HepG2 (cell line): ENCODE data around the gene PCBP2. TPM values are rescaled to one million over a fixed set of nuclear protein-coding genes. Genes with fewer than 3 reads are reported as not detected.

Experiments used
- FOXO1 ChIP-seq: sonication (generic); formaldehyde crosslinking; IDR thresholded peaks from 2 replicates; pipeline ENCODE4 v1.4.0; 2020; ENCODE audit warnings: missing genetic modification reagents
- HDAC6 ChIP-seq: fragments of 200-600 bp; sonication (generic); IDR thresholded peaks from 2 replicates; pipeline ENCODE4 v1.7.0; 2017; ENCODE audit warnings: mild to moderate bottlenecking, antibody characterized with exemption, low read length, low read depth
- HMGXB3 ChIP-seq: sonication (generic); formaldehyde crosslinking; IDR thresholded peaks from 2 replicates; pipeline ENCODE4 v1.4.0; 2020; ENCODE audit warnings: missing genetic modification reagents, borderline replicate concordance
- MAX ChIP-seq: IDR thresholded peaks from 2 replicates; pipeline ENCODE4 v1.6.1; 2012; ENCODE audit warnings: inconsistent platforms
- MLXIP ChIP-seq: sonication (generic); formaldehyde crosslinking; IDR thresholded peaks from 2 replicates; pipeline ENCODE4 v1.9.0; 2021; ENCODE audit warnings: missing genetic modification reagents, borderline replicate concordance
- NR2F6 ChIP-seq, 2 experiments: IDR thresholded peaks; 2 replicates each; pipeline ENCODE4 v1.6.1; 2016; ENCODE audit warnings: antibody characterized with exemption in 1 of 2, mild to moderate bottlenecking in 1 of 2
- SIN3A ChIP-seq: IDR thresholded peaks from 2 replicates; pipeline ENCODE4 v1.6.1; 2011; ENCODE audit warnings: low read depth, mild to moderate bottlenecking, control low read depth, low read length, borderline replicate concordance
- STAG1 ChIP-seq: sonication (generic); formaldehyde crosslinking; IDR thresholded peaks from 2 replicates; pipeline ENCODE4 v1.4.0; 2020; ENCODE audit warnings: missing genetic modification reagents
- TOE1 ChIP-seq: sonication (generic); formaldehyde crosslinking; IDR thresholded peaks from 2 replicates; pipeline ENCODE4 v1.4.0; 2020; ENCODE audit warnings: mild to moderate bottlenecking, missing genetic modification reagents
- ZFYVE20 ChIP-seq: sonication (generic); formaldehyde crosslinking; IDR thresholded peaks from 2 replicates; pipeline ENCODE4 v1.8.0; 2023; ENCODE audit warnings: low read depth, mild to moderate bottlenecking, moderate library complexity, missing genetic modification reagents, borderline replicate concordance
- ZNF274 ChIP-seq: sonication (generic); formaldehyde crosslinking; IDR thresholded peaks from 2 replicates; pipeline ENCODE4 v1.5.1; 2020; ENCODE audit warnings: mild to moderate bottlenecking, missing genetic modification reagents
- ZNF326 ChIP-seq: sonication (generic); formaldehyde crosslinking; IDR thresholded peaks from 2 replicates; pipeline ENCODE4 v1.4.0; 2020; ENCODE audit warnings: missing genetic modification reagents, borderline replicate concordance
- ZNF652 ChIP-seq: IDR thresholded peaks from 2 replicates; pipeline ENCODE4 v1.6.1; 2016; ENCODE audit warnings: low read depth, borderline replicate concordance
- polyA plus RNA-seq, 8 experiments: library from polyadenylated mRNA; depleted of rRNA in 3 of 8; stranded (reverse) in 7 of 8; unstranded in 1 of 8; fragments of >200 nt; fragmentation: Illumina TruSeq in 4 of 8; extraction: Trizol in 4 of 8; gene quantifications; 2 replicates each; pipeline versions ENCODE4 v1.2.1 to v1.2.3, GENCODE V29; 2011 to 2016; ENCODE audit warnings: low read depth in 4 of 8, missing spikeins in 1 of 8, mixed read lengths in 1 of 8; ENCODE audit not compliant: insufficient read depth in 1 of 8
- total RNA-seq, 5 experiments: library from RNA; depleted of rRNA; stranded (reverse); fragments of >200 nt; fragmentation: Illumina TruSeq; extraction: Trizol; gene quantifications; 2 replicates each; pipeline ENCODE4 v1.2.3, GENCODE V29; 2016; ENCODE audit warnings: low read depth in 1 of 5
- TF ChIP-seq, protein P1 (sequence below): sonication (generic); formaldehyde crosslinking; IDR thresholded peaks from 2 replicates; pipeline ENCODE4 v1.4.0; 2020; ENCODE audit warnings: mild to moderate bottlenecking, missing genetic modification reagents
- TF ChIP-seq, protein P2 (sequence below): IDR thresholded peaks from 2 replicates; pipeline ENCODE4 v1.6.1; 2018; ENCODE audit warnings: missing genetic modification reagents, mild to moderate bottlenecking, missing compliant biosample characterization

PCBP2 gene
- total and polyA plus RNA-seq, 2 of the 13 experiments (the other 11 are each of a cell fraction or from before 2014, with no cell fraction given), result 154 to 345 TPM

DNA sequence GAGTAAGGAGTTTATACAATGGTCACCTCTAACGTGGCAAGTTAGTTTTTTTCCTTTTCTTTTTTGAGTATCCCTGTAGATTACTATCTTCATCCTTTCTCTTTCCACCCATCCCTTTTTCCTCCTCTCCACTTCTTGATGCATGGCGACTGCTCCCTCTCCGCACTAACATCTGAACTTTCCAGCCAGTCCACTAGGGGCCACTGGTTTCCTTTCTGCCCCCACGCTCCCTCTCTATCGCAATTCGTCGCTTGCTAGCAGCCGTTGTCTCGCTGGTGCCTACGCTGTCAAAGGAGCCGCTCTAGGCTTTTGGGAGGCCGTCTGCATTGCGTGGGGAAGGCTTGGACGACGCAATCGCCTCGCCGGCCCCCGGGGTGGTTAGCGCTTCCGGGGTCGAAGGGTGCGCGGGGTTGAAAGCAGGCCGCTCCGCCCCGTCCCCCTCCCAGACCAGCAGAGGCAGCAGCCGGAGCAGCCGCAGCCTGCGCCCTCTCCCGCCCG lies at the start of gene PCBP2 (continued):
- TF ChIP-seq, protein P1, sequence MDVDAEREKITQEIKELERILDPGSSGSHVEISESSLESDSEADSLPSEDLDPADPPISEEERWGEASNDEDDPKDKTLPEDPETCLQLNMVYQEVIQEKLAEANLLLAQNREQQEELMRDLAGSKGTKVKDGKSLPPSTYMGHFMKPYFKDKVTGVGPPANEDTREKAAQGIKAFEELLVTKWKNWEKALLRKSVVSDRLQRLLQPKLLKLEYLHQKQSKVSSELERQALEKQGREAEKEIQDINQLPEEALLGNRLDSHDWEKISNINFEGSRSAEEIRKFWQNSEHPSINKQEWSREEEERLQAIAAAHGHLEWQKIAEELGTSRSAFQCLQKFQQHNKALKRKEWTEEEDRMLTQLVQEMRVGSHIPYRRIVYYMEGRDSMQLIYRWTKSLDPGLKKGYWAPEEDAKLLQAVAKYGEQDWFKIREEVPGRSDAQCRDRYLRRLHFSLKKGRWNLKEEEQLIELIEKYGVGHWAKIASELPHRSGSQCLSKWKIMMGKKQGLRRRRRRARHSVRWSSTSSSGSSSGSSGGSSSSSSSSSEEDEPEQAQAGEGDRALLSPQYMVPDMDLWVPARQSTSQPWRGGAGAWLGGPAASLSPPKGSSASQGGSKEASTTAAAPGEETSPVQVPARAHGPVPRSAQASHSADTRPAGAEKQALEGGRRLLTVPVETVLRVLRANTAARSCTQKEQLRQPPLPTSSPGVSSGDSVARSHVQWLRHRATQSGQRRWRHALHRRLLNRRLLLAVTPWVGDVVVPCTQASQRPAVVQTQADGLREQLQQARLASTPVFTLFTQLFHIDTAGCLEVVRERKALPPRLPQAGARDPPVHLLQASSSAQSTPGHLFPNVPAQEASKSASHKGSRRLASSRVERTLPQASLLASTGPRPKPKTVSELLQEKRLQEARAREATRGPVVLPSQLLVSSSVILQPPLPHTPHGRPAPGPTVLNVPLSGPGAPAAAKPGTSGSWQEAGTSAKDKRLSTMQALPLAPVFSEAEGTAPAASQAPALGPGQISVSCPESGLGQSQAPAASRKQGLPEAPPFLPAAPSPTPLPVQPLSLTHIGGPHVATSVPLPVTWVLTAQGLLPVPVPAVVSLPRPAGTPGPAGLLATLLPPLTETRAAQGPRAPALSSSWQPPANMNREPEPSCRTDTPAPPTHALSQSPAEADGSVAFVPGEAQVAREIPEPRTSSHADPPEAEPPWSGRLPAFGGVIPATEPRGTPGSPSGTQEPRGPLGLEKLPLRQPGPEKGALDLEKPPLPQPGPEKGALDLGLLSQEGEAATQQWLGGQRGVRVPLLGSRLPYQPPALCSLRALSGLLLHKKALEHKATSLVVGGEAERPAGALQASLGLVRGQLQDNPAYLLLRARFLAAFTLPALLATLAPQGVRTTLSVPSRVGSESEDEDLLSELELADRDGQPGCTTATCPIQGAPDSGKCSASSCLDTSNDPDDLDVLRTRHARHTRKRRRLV (CRISPR knock-in tag), result no peak
- TF ChIP-seq HDAC6 (no peak), ZNF326 (no peak), MLXIP (CRISPR knock-in tag) (no peak), FOXO1 (CRISPR knock-in tag) (peak; percentile 70), ZFYVE20 (CRISPR knock-in tag) (no peak), NR2F6 (IDR thresholded peaks at IDR 0.05) (no peak), NR2F6 (CRISPR knock-in tag; IDR thresholded peaks at IDR 0.05) (peak; percentile 71; the same call in 1 of the 2 replicates), SIN3A (peak; percentile 49; the same call in 1 of the 2 replicates), HMGXB3 (0 out of 2 replicates have a peak, but pooled peaks have one; percentile 54), TOE1 (CRISPR knock-in tag) (no peak), ZNF274 (CRISPR knock-in tag) (peak; percentile 25; the same call in 1 of the 2 replicates), ZNF652 (peak; percentile 42; the same call in 1 of the 2 replicates), STAG1 (CRISPR knock-in tag) (peak; percentile 21; the same call in 1 of the 2 replicates), MAX (peak; percentile 58)
- TF ChIP-seq, protein P2, sequence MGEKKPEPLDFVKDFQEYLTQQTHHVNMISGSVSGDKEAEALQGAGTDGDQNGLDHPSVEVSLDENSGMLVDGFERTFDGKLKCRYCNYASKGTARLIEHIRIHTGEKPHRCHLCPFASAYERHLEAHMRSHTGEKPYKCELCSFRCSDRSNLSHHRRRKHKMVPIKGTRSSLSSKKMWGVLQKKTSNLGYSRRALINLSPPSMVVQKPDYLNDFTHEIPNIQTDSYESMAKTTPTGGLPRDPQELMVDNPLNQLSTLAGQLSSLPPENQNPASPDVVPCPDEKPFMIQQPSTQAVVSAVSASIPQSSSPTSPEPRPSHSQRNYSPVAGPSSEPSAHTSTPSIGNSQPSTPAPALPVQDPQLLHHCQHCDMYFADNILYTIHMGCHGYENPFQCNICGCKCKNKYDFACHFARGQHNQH, result peak; percentile 81
